22Rv1 (cell line): ENCODE data around the gene MAGI1.

ENCODE experiments used
- CTCF ChIP-seq: fragments of 450-650 bp; IDR thresholded peaks from 2 replicates; pipeline ENCODE4 v1.5.1; 2017; ENCODE audit warnings: mild to moderate bottlenecking
- ZFX ChIP-seq: fragments of 450-650 bp; IDR thresholded peaks from 2 replicates; pipeline ENCODE4 v1.6.1; 2017; ENCODE audit warnings: antibody characterized with exemption, borderline replicate concordance

- TF ChIP-seq CTCF: no peak
- TF ChIP-seq ZFX: no peak
These were observed 460.8 kb downstream of the MAGI1 start for GRCh38 chr3:65577843-65578430.
